T-cell (primary cell): Measurements from ENCODE around the gene RFXANK. TPM values are rescaled to one million over a fixed set of nuclear protein-coding genes. Genes with fewer than 3 reads are reported as not detected.

Source experiments
- ATAC-seq, 4 experiments: fragments of 200-7000 bp in 3 of 4; fragments of 150-1000 bp in 1 of 4; cut with Tn5 transposase; replicated peaks in 1 of 4; 1 replicate in 3 of 4; 2 replicates in 1 of 4; pipeline ENCODE4 v1.10.0; 2021; ENCODE audit warnings: moderate library complexity in 3 of 4, mild to moderate bottlenecking in 2 of 4, moderate number of reproducible peaks in 1 of 4
- CTCF ChIA-PET, 2 donors: fragments of 300-600 bp; sonication (Branson Sonifier 250); formaldehyde crosslinking; loops; one replicate each; lab custom pipeline; 2022; ENCODE audit warnings: antibody characterized with exemption in 2 of 2; lab: Charles Lee
- POLR2A ChIA-PET, 2 donors: fragments of 300-600 bp; sonication (Branson Sonifier 250); formaldehyde crosslinking; loops; one replicate each; lab custom pipeline; 2022; ENCODE audit warnings: antibody characterized with exemption in 2 of 2; lab: Charles Lee
- DNase-seq, 35 experiments: peaks; one replicate each; pipeline versions ENCODE4 v3.0.0 to v3.0.0-alpha.2; 2013 to 2023
- H3K27ac ChIP-seq: one replicate; pipeline ENCODE4 v1.5.1; 2013; ENCODE audit warnings: low read length
- H3K27me3 ChIP-seq, 2 experiments: replicated peaks in 1 of 2; 1 replicate in 1 of 2; 2 replicates in 1 of 2; pipeline versions ENCODE4 v1.6.1 to v1.7.0; 2013; ENCODE audit warnings: low read length in 1 of 2, mixed read lengths in 1 of 2; ENCODE audit not compliant: control insufficient read depth in 2 of 2, insufficient read depth in 2 of 2; ENCODE audit errors: extremely low read depth in 1 of 2
- H3K36me3 ChIP-seq, 2 donors: 1 replicate in 1 of 2; 2 replicates in 1 of 2; pipeline versions ENCODE4 v1.6.1 to v1.7.0; 2013; ENCODE audit warnings: low read length in 1 of 2; ENCODE audit not compliant: control insufficient read depth in 2 of 2, insufficient read depth in 1 of 2; ENCODE audit errors: extremely low read depth in 1 of 2
- H3K4me1 ChIP-seq, 2 experiments: 1 replicate in 1 of 2; 2 replicates in 1 of 2; pipeline versions ENCODE4 v1.6.1 to v1.7.0; 2013; ENCODE audit warnings: low read length in 2 of 2, mixed read lengths in 1 of 2; ENCODE audit not compliant: insufficient read depth in 2 of 2, control insufficient read depth in 1 of 2; ENCODE audit errors: extremely low read depth in 1 of 2
- H3K4me3 ChIP-seq, 2 donors: 1 replicate in 1 of 2; 2 replicates in 1 of 2; pipeline versions ENCODE4 v1.5.1 to v1.7.0; 2013; ENCODE audit warnings: mild to moderate bottlenecking in 2 of 2, low read length in 1 of 2, moderate library complexity in 1 of 2; ENCODE audit not compliant: control insufficient read depth in 1 of 2; ENCODE audit errors: extremely low read depth in 1 of 2
- H3K9me3 ChIP-seq: 2 replicates; pipeline ENCODE4 v1.7.0; 2013
- H3K27ac Mint-ChIP-seq, 2 donors: one replicate each; pipeline ENCODE4 v1.8.0; 2020 to 2021; ENCODE audit warnings: mild to moderate bottlenecking in 2 of 2, mixed read lengths in 2 of 2
- H3K27me3 Mint-ChIP-seq, 2 donors: one replicate each; pipeline ENCODE4 v1.8.0; 2021 to 2022; ENCODE audit warnings: mixed read lengths in 2 of 2
- H3K36me3 Mint-ChIP-seq: one replicate; pipeline ENCODE4 v1.8.0; 2021; ENCODE audit warnings: mixed read lengths
- H3K4me1 Mint-ChIP-seq, 3 donors: one replicate each; pipeline ENCODE4 v1.8.0; 2020 to 2022; ENCODE audit warnings: mixed read lengths in 3 of 3, mild to moderate bottlenecking in 1 of 3
- H3K4me3 Mint-ChIP-seq, 3 donors: one replicate each; pipeline ENCODE4 v1.8.0; 2020 to 2022; ENCODE audit warnings: mild to moderate bottlenecking in 3 of 3, mixed read lengths in 3 of 3, moderate library complexity in 3 of 3
- H3K9me3 Mint-ChIP-seq, 3 donors: one replicate each; pipeline ENCODE4 v1.8.0; 2020 to 2022; ENCODE audit warnings: mixed read lengths in 3 of 3
- WGBS: methylation state at CpG from one replicate; pipeline ENCODE4 v1.1.5; 2013; ENCODE audit warnings: missing lambda C conversion rate; ENCODE audit not compliant: insufficient coverage; 5-methylcytosine and 5-hydroxymethylcytosine counted together
- total RNA-seq, 35 experiments: library from RNA in 6 of 35; stranded (reverse) in 6 of 35; fragments of 120-200 nt in 1 of 35; gene quantifications; one replicate each; pipeline versions ENCODE4 v1.2.1 to v1.2.4 and lab custom pipeline; 2013 to 2026

The RFXANK gene
- total RNA-seq, 5 donors from 2014 or later (not counting 1 experiment from before 2014, with no cell fraction given): 63.8 to 92.8 (median 85.4) TPM

GRCh38 chr19:19167612-19168011 lies 24.4 kb upstream of the RFXANK start:
- no peak overlapping the region for H3K27ac ChIP-seq

GRCh38 chr19:19169236-19170052 lies 22.6 kb upstream of the RFXANK start:
- H3K36me3 ChIP-seq: peaks cover 0 to 5% of the 10 kb centered on the region in 2 donors
- no peak overlapping the region for H3K27ac ChIP-seq
- no peak overlapping the region for H3K27ac Mint-ChIP-seq
- H3K4me1 Mint-ChIP-seq: peaks cover 15 to 19% (median 16%) of the 10 kb centered on the region in 3 donors
- 97% methylated on average over 5 of the region's 9 CpGs for WGBS
- ATAC-seq: peak in 1 of 4 experiments; percentile 4
- peaks cover 0 to 13% of the 10 kb centered on the region in 2 experiments for H3K4me1 ChIP-seq
- H3K9me3 ChIP-seq: no peaks in the 10 kb centered on the region
- ChIA-PET CTCF (interaction anchor here in 1 of 2 donors (0.6 kb wide), 2 partner anchors 22 to 190 kb away, joined by 4 to 5 read pairs; no protein-coding TSS in a partner anchor), POLR2A (no interaction called here)
- peak overlapping the region in 1 of 2 donors; percentile 19 for H3K4me3 ChIP-seq
- H3K27me3 ChIP-seq: peaks cover 0 to 19% of the 10 kb centered on the region in 2 experiments
- no peak for DNase-seq
- no peaks in the 10 kb centered on the region for H3K9me3 Mint-ChIP-seq
- no peaks in the 10 kb centered on the region for H3K36me3 Mint-ChIP-seq
- H3K4me3 Mint-ChIP-seq: peak overlapping the region; percentile 39 to 67 (median 60)
- no peaks in the 10 kb centered on the region for H3K27me3 Mint-ChIP-seq

More at GRCh38 chr19:19167612-19168011, 24.4 kb upstream of the RFXANK start:
- no peak overlapping the region for H3K4me3 Mint-ChIP-seq
- Histone ChIP-seq H3K27me3 (peaks cover 0 to 19% of the 10 kb centered on the region in 2 experiments), H3K4me3 (no peak overlapping the region), H3K4me1 (peaks cover 0 to 13% of the 10 kb centered on the region in 2 experiments), H3K36me3 (peaks cover 0 to 5% of the 10 kb centered on the region in 2 donors), H3K9me3 (no peaks in the 10 kb centered on the region)
- DNase-seq: no peak
- no peaks in the 10 kb centered on the region for H3K9me3 Mint-ChIP-seq
- ChIA-PET POLR2A (no interaction called here), CTCF (interaction anchor here in 1 of 2 donors (0.7 kb wide), 1 partner anchor 269 kb away, joined by 3 read pairs; no protein-coding TSS in a partner anchor)
- no peak for ATAC-seq
- 94% methylated on average over 3 of the region's 3 CpGs for WGBS
- H3K27ac Mint-ChIP-seq: no peak overlapping the region
- H3K4me1 Mint-ChIP-seq: peaks cover 15 to 19% (median 16%) of the 10 kb centered on the region in 3 donors
- H3K27me3 Mint-ChIP-seq: no peaks in the 10 kb centered on the region
- no peaks in the 10 kb centered on the region for H3K36me3 Mint-ChIP-seq

- ATAC-seq: peak; percentile 88 to 99 (median 93)
- Mint-ChIP-seq H3K27ac (peak within 1 kb of the TSS in 1 of 2 donors; percentile 34), H3K27me3 (no peaks in the 10 kb centered on the region), H3K36me3 (no peaks in the 10 kb centered on the region), H3K4me3 (peak within 1 kb of the TSS; percentile 39 to 67 (median 60)), H3K9me3 (no peaks in the 10 kb centered on the region), H3K4me1 (peaks cover 15 to 22% (median 16%) of the 10 kb centered on the region in 3 donors)
- peaks cover 0 to 19% of the 10 kb centered on the region in 2 experiments for H3K27me3 ChIP-seq
- WGBS: 25% methylated on average over 54 of the region's 56 CpGs
- ChIA-PET CTCF (interaction anchor here in 1 of 2 donors (0.6 kb wide), 1 partner anchor 21 kb away, joined by 5 read pairs; no protein-coding TSS in a partner anchor), POLR2A (no interaction called here)
- peaks cover 0 to 5% of the 10 kb centered on the region in 2 donors for H3K36me3 ChIP-seq
- no peaks in the 10 kb centered on the region for H3K9me3 ChIP-seq
- peaks cover 0 to 18% of the 10 kb centered on the region in 2 experiments for H3K4me1 ChIP-seq
- no peak within 1 kb of the TSS for H3K27ac ChIP-seq
- DNase-seq: peak; percentile 47 to 83 (median 74)
- peak within 1 kb of the TSS in 1 of 2 donors; percentile 19 for H3K4me3 ChIP-seq
Observed at GRCh38 chr19:19170053-19170872, 21.8 kb upstream of the RFXANK start, which contains the start of gene MEF2B. TSS of gene MEF2B (minus strand) at chr19:19170263. CDS start at chr19:19150735, 19,528 bp downstream.

- ChIA-PET POLR2A (no interaction called here), CTCF (no interaction called here)
- Histone ChIP-seq H3K36me3 (peaks cover 0 to 3% of the 10 kb centered on the region in 2 donors), H3K4me1 (peaks cover 0 to 18% of the 10 kb centered on the region in 2 experiments), H3K9me3 (no peaks in the 10 kb centered on the region), H3K27ac (no peak overlapping the region), H3K4me3 (no peak overlapping the region), H3K27me3 (peaks cover 0 to 19% of the 10 kb centered on the region in 2 experiments)
- Mint-ChIP-seq H3K27ac (no peak overlapping the region), H3K36me3 (peaks cover under 1% of the 10 kb centered on the region), H3K27me3 (no peaks in the 10 kb centered on the region), H3K9me3 (no peaks in the 10 kb centered on the region), H3K4me1 (peaks cover 15 to 22% (median 16%) of the 10 kb centered on the region in 3 donors), H3K4me3 (peak overlapping the region in 1 of 3 donors; percentile 67)
- DNase-seq: no peak
- ATAC-seq: no peak
- 90% methylated on average over 5 of the region's 6 CpGs for WGBS
Observed at GRCh38 chr19:19170873-19171672, 21.0 kb upstream of the RFXANK start.

GRCh38 chr19:19171821-19172532 lies 20.1 kb upstream of the RFXANK start:
- 89% methylated on average over 3 of the region's 8 CpGs for WGBS
- ChIA-PET POLR2A (no interaction called here), CTCF (no interaction called here)
- Mint-ChIP-seq H3K4me3 (no peak overlapping the region), H3K4me1 (peaks cover 15 to 22% (median 16%) of the 10 kb centered on the region in 3 donors), H3K9me3 (no peaks in the 10 kb centered on the region), H3K36me3 (peaks cover 3% of the 10 kb centered on the region), H3K27ac (no peak overlapping the region), H3K27me3 (no peaks in the 10 kb centered on the region)
- peaks cover 0 to 19% of the 10 kb centered on the region in 2 experiments for H3K27me3 ChIP-seq
- no peaks in the 10 kb centered on the region for H3K9me3 ChIP-seq
- H3K4me1 ChIP-seq: peaks cover 0 to 18% of the 10 kb centered on the region in 2 experiments
- H3K27ac ChIP-seq: no peak overlapping the region
- DNase-seq (no peak), ATAC-seq (no peak)
- no peak overlapping the region for H3K4me3 ChIP-seq
- H3K36me3 ChIP-seq: peaks cover 1 to 4% of the 10 kb centered on the region in 2 donors
